AG09309 (cell line): Measurements from ENCODE around the gene NTSR1.

ENCODE experiments used
- DNase-seq: peaks from one replicate; pipeline ENCODE4 v3.0.0-alpha.2; 2010; ENCODE audit warnings: low read depth
- H3K4me3 ChIP-seq: 2 replicates; pipeline ENCODE4 v1.5.1; 2011; ENCODE audit warnings: mild to moderate bottlenecking, low read depth, low read length, moderate library complexity; ENCODE audit not compliant: control insufficient read depth
- TF ChIP-seq, protein P1 (sequence below): IDR thresholded peaks from 2 replicates; pipeline ENCODE4 v1.5.1; 2011; ENCODE audit warnings: mild to moderate bottlenecking, low read depth, low read length, inconsistent platforms; ENCODE audit not compliant: insufficient read depth, control insufficient read depth; ENCODE audit errors: missing control alignments

Gene NTSR1

DNA sequence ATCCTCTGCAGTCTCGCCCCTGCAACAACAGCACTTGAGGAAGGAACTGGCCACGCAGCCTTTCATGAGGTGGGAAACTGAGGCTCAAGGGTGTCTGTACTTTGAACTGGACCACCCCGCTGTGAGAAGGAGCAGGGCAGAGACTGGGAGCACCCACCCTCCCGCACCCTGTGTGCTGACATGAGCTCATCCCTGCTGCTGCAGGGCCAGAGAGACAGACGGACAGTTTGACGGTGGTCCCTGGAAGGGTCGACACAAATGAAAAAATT lies 70.7 kb downstream of the NTSR1 start:
- no peak overlapping the region for H3K4me3 ChIP-seq
- no peak for DNase-seq
- TF ChIP-seq, protein P1, sequence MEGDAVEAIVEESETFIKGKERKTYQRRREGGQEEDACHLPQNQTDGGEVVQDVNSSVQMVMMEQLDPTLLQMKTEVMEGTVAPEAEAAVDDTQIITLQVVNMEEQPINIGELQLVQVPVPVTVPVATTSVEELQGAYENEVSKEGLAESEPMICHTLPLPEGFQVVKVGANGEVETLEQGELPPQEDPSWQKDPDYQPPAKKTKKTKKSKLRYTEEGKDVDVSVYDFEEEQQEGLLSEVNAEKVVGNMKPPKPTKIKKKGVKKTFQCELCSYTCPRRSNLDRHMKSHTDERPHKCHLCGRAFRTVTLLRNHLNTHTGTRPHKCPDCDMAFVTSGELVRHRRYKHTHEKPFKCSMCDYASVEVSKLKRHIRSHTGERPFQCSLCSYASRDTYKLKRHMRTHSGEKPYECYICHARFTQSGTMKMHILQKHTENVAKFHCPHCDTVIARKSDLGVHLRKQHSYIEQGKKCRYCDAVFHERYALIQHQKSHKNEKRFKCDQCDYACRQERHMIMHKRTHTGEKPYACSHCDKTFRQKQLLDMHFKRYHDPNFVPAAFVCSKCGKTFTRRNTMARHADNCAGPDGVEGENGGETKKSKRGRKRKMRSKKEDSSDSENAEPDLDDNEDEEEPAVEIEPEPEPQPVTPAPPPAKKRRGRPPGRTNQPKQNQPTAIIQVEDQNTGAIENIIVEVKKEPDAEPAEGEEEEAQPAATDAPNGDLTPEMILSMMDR = no peak

DNA sequence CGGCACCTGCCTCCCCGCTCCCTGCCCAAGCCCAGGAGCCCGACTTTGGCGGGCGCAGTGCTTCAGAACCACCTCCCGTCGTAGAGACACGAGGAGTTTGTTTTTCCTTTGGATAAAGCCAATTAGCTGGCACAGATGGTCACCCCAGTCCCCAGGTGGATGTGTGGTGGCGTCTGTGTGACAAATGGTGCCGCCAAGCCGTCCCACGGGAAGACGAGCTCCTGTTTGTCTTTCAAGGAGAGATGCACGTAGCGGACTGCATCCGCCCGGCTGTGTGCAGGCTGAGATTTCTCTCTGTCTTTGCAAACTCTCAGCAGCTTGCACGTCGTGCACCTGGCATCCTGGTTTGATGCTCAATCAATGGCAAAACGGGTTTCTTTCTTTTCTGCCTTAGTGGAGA lies 71.6 kb downstream of the NTSR1 start:
- H3K4me3 ChIP-seq = no peak overlapping the region
- TF ChIP-seq, protein P1 = no peak
- no peak for DNase-seq

DNA sequence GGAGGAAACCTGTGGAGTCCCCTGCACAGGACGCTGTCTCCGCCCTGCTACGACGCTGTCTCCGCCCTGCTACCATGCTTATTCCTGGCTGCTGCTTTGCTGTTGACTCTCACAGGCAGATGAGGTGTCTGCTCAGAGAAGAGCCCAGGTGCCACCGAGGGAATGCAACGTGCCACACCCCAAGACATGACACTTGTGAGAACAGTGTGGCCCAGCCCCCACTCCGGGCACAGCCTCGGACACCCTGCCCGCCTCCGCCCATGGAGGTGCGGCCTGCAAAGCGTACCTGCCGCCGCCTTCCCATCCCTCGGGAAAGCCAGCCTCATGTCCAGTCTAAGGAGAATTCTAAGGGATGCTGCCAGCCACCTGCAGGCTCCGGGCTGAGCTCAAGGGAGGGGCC lies 72.1 kb downstream of the NTSR1 start:
- DNase-seq = no peak
- no peak overlapping the region for H3K4me3 ChIP-seq
- TF ChIP-seq, protein P1 = no peak

DNA sequence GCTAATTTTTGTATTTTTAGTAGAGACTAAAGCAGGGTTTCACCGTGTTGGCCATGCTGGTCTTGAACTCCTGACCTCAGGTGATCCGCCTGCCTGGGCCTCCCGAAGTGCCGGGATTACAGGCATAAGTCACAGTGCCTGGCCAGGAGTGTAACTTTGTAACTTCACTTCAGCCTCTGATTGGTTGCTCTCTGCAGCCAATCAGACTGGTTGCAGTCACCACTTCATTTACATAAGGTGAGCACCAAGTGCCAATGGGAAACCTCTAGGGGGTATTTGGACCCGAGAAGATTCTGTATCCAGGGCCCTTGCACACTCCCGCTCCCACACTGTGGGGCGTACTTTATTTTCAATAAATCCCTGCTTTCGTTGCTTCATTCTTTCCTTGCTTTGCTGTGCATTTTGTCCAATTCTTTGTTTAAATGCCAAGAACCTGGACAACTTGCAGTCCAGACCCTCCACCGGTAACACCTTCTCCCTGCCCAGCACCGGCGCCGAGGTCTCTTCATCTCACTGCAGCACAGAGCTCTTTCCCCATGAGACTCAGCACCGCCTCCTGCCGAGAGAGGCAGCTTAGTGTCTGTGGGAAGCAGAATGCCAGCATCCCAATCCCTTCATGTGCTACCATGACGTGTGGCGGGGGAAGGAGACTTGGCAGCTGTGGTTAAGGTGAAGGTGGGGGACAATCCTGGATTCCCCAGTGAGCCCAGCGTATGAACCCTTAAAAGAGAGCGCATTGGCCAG lies 73.7 kb downstream of the NTSR1 start:
- TF ChIP-seq, protein P1 = peak; percentile 14
- DNase-seq = no peak

DNA sequence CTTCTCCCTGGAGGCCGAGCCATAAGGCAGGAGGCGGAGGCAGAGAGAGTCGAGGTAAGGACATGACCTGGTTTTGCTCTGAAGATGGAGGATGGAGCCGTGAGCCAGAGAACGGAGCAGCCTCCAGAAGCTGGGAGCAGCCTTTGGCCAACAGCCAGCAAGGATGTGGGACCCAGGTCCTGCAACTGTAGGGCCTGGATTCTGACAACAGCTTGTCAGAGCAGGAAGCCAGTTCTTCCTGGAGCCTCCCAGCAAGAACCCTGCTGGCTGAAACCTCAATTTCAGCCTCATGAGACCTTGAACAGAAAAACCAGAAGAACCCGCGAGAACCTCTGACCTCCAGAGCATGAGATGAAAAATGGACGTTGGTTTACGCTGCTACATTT lies 74.2 kb downstream of the NTSR1 start:
- TF ChIP-seq, protein P1 = no peak
- H3K4me3 ChIP-seq = no peak overlapping the region
- DNase-seq = no peak

More for the DNA sequence above, 73.7 kb downstream of the NTSR1 start:
- no peak overlapping the region for H3K4me3 ChIP-seq

DNA sequence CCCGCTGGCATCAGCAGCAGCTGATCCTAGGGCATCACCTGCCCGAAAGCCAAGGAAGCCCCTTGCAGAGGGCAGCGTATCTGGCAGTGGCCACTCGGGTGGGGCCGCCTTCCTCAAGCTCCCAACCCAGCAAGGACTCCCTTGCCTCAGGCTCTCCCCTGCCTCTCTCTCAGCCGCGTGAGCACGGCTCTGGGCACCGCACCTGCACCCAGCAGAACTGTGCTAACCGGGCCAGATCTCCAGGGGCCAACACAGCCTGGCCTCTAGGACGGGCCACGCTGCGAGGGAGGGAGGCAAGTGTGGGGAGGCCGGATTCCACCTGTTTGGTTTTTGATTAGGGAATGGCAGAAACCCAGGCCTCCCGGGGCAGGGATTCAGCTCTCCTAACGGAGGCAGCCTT lies 75.9 kb downstream of the NTSR1 start:
- H3K4me3 ChIP-seq = no peak overlapping the region
- no peak for DNase-seq
- TF ChIP-seq, protein P1 = no peak

DNA sequence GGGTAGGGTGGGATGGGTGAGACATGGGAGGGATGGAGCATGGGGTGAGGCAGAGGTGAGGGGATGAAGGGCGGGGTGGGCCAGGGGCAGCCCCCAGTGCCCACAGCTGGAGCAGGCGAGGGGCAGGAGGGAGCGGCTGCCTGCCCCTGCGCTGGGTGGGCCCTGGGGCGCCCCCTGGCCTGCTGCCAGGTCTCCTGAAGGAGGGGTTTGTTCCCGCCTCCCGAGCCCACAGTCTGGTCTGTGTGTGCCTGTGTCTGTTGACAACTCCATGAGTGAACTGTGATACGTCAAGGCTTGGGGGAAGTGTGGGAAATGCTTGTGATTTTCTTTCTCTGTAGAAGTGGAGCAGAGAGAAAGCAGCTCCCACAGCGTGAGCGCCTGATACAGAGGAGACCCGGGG lies 76.8 kb downstream of the NTSR1 start:
- DNase-seq = no peak
- TF ChIP-seq, protein P1 = no peak
- no peak overlapping the region for H3K4me3 ChIP-seq
